Stomach (tissue), 9 donors: ENCODE measurements around the gene TAT. TPM values are rescaled to one million over a fixed set of nuclear protein-coding genes. Genes with fewer than 3 reads are reported as not detected.

Source experiments
- DNase-seq, 2 donors: peaks; one replicate each; pipeline versions ENCODE4 v3.0.0 to v3.0.0-alpha.2; 2013 to 2019
- H3K27ac ChIP-seq, 5 donors: fragments of 200-600 bp in 4 of 5; sonication (generic) in 4 of 5; one replicate each; pipeline ENCODE4 v1.5.1; 2013 to 2019; ENCODE audit warnings: mild to moderate bottlenecking in 1 of 5, moderate library complexity in 1 of 5
- H3K27me3 ChIP-seq, 3 donors: fragments of 200-600 bp; sonication (generic); one replicate each; pipeline ENCODE4 v1.5.1; 2017 to 2019; ENCODE audit warnings: mixed run types in 1 of 3
- H3K36me3 ChIP-seq, 4 donors: fragments of 200-600 bp; sonication (generic); 1 replicate in 3 of 4; 2 replicates in 1 of 4; pipeline ENCODE4 v1.5.1; 2016 to 2019
- H3K4me1 ChIP-seq, 4 donors: fragments of 200-600 bp; sonication (generic); one replicate each; pipeline ENCODE4 v1.5.1; 2016 to 2019
- H3K4me3 ChIP-seq, 4 donors: fragments of 200-600 bp; sonication (generic) in 3 of 4; one replicate each; pipeline ENCODE4 v1.5.1; 2016 to 2019; ENCODE audit warnings: mild to moderate bottlenecking in 1 of 4
- H3K9me3 ChIP-seq, 4 donors: fragments of 200-600 bp; sonication (generic); one replicate each; pipeline ENCODE4 v1.5.1; 2016 to 2019
- EP300 ChIP-seq: sonication (generic); formaldehyde crosslinking; IDR thresholded peaks from one replicate; pipeline ENCODE4 v1.6.1; 2017; ENCODE audit warnings: antibody characterized with exemption
- POLR2A ChIP-seq, 4 donors: fragments of 450-650 bp; IDR thresholded peaks; one replicate each; pipeline ENCODE4 v1.6.1; 2016; ENCODE audit warnings: antibody characterized with exemption in 4 of 4, control low read depth in 2 of 4, mild to moderate bottlenecking in 1 of 4, moderate library complexity in 1 of 4
- POLR2AphosphoS5 ChIP-seq, 3 donors: sonication (generic); formaldehyde crosslinking; IDR thresholded peaks; one replicate each; pipeline ENCODE4 v1.6.1; 2016; ENCODE audit warnings: antibody characterized with exemption in 3 of 3
- WGBS, 5 donors: extraction: QIAGEN DNeasy Blood & Tissue Kit in 3 of 5; methylation state at CpG; one replicate each; pipeline versions ENCODE4 v1.1.5 to v1.1.7; 2013 to 2018; 5-methylcytosine and 5-hydroxymethylcytosine counted together
- intact Hi-C: fragments of 100-400 bp; cut with DNase I; formaldehyde crosslinking; loops from one replicate; pipeline ENCODE4 v1.15.1; 2023; ENCODE audit warnings: low total_unique reads
- polyA plus RNA-seq, 3 donors: library from polyadenylated mRNA; stranded (reverse); fragments of 200-250 nt; gene quantifications; one replicate each; pipeline ENCODE4 v1.2.3, GENCODE V29; 2013
- total RNA-seq, 5 donors: library from RNA; depleted of rRNA; stranded (reverse); fragments of >200 nt; gene quantifications; one replicate each; pipeline versions ENCODE4 v1.1.0 to v1.2.3, GENCODE V29; 2014 to 2016
- TF ChIP-seq, protein P1 (sequence below), 7 experiments: fragments of 450-650 bp in 4 of 7; fragments of 200-600 bp in 3 of 7; sonication (generic) in 3 of 7; IDR thresholded peaks; one replicate each; pipeline ENCODE4 v1.5.1; 2016 to 2019; ENCODE audit warnings: antibody characterized with exemption in 7 of 7, control low read depth in 2 of 7, mild to moderate bottlenecking in 1 of 7
- donor health status: healthy with polysubstance abuse.
- donor health status: Bipolar disorder and iron deficiency.
- donor health status: healthy.

Gene TAT
- total and polyA plus RNA-seq, 8 donors = not detected

DNA sequence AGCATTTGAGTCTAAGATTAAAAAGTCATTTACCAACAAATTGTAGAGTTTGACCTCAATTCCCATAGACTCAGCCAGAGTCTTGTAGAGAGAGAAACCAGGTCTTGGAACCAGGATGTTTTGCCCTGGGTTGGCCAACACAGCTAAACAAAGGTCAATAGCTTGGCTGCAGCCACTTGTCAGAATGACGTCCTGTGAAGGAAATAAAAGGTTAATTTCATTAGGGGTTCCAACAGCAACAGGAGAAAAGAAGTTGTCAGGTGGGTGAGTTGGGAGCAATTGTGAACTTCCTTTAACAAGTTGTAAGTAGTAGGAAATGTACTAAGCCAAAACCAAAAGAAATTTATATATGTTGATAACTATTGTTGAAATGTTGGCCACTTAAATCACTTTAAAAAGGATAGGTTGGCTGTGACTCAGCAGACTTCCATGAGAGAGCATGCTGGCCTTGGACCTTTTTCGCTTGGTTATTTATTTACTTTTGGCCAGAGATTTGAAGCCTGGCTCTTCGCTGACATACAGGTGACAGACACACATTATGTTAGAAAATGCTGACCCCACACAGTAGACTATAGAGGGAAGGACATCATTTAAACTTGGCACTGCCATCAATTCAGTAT is 4.3 kb downstream of the TAT start:
- no peak for DNase-seq
- peaks cover 0 to 6% (median 0%) of the 10 kb centered on the region in 3 donors for H3K27me3 ChIP-seq
- H3K27ac ChIP-seq = no peak overlapping the region
- WGBS, 5 donors = 37 to 68% (median 45%) methylated on average over 3 of the region's 3 CpGs
- no peaks in the 10 kb centered on the region for H3K4me1 ChIP-seq
- H3K4me3 ChIP-seq = no peak overlapping the region
- H3K9me3 ChIP-seq = no peaks in the 10 kb centered on the region
- H3K36me3 ChIP-seq = no peaks in the 10 kb centered on the region
- TF ChIP-seq EP300 = no peak
- TF ChIP-seq, protein P1, sequence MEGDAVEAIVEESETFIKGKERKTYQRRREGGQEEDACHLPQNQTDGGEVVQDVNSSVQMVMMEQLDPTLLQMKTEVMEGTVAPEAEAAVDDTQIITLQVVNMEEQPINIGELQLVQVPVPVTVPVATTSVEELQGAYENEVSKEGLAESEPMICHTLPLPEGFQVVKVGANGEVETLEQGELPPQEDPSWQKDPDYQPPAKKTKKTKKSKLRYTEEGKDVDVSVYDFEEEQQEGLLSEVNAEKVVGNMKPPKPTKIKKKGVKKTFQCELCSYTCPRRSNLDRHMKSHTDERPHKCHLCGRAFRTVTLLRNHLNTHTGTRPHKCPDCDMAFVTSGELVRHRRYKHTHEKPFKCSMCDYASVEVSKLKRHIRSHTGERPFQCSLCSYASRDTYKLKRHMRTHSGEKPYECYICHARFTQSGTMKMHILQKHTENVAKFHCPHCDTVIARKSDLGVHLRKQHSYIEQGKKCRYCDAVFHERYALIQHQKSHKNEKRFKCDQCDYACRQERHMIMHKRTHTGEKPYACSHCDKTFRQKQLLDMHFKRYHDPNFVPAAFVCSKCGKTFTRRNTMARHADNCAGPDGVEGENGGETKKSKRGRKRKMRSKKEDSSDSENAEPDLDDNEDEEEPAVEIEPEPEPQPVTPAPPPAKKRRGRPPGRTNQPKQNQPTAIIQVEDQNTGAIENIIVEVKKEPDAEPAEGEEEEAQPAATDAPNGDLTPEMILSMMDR (IDR thresholded peaks at IDR 0.05) = no peak
- intact Hi-C loops = no loop called here

DNA sequence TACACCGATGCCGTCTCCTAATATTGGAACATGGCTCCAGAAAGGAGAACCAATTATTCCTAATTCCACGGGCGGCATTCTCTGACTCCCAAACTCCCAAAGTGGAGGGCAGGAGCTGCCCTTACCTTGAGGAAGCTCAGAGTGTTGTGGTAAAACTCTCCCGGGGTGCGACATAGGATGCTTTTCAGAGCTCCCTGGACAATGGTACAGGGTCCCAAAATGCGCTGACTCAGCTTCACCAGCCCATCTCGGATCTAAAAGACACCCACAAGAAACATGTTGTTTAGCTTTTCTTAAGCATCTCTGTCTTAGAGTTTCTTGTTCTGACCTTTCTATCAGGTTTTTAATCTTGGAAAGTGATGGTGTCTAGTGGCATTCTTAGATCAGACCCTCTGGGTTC is 6.7 kb downstream of the TAT start:
- intact Hi-C loops = no loop called here
- TF ChIP-seq POLR2AphosphoS5 (IDR thresholded peaks at IDR 0.05) (no peak), EP300 (no peak), POLR2A (IDR thresholded peaks at IDR 0.05) (no peak)
- TF ChIP-seq, protein P1 (IDR thresholded peaks at IDR 0.05) = no peak
- no peak for DNase-seq
- Histone ChIP-seq H3K4me3 (no peak overlapping the region), H3K36me3 (no peaks in the 10 kb centered on the region), H3K9me3 (no peaks in the 10 kb centered on the region), H3K4me1 (peaks cover 9 to 12% (median 11%) of the 10 kb centered on the region in 4 donors), H3K27ac (no peak overlapping the region), H3K27me3 (no peaks in the 10 kb centered on the region)
- WGBS, 5 donors = 93 to 97% (median 95%) methylated on average over 8 of the region's 8 CpGs

DNA sequence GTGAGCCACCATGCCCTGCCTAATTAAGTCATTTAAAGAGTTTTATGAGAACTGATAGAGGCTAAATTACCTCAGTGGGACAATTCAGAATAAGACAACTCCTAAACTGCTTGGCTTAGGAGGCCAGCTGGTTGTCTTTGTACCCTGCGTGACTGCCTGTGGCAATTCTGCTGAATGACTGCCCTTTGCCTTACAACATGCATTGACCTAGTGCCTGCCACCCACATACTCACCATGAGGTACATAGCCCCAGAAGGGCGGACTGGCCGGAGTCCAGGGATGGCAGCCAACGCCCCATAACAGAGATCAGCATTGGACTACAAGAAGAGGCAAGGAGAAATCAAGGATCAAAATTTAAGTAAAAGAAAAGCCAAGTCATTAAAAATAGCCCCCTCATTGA is 7.3 kb downstream of the TAT start:
- TF ChIP-seq POLR2AphosphoS5 (IDR thresholded peaks at IDR 0.05) (no peak), EP300 (no peak), POLR2A (IDR thresholded peaks at IDR 0.05) (no peak)
- TF ChIP-seq, protein P1 (IDR thresholded peaks at IDR 0.05) = no peak
- 86 to 95% (median 92%) methylated on average over 4 of the region's 4 CpGs for WGBS, 5 donors
- H3K27me3 ChIP-seq = no peaks in the 10 kb centered on the region
- H3K36me3 ChIP-seq = no peaks in the 10 kb centered on the region
- H3K4me1 ChIP-seq = peaks cover 9 to 12% (median 11%) of the 10 kb centered on the region in 4 donors
- no peak overlapping the region for H3K4me3 ChIP-seq
- no peak for DNase-seq
- H3K27ac ChIP-seq = no peak overlapping the region
- no peaks in the 10 kb centered on the region for H3K9me3 ChIP-seq
- intact Hi-C loops = no loop called here

DNA sequence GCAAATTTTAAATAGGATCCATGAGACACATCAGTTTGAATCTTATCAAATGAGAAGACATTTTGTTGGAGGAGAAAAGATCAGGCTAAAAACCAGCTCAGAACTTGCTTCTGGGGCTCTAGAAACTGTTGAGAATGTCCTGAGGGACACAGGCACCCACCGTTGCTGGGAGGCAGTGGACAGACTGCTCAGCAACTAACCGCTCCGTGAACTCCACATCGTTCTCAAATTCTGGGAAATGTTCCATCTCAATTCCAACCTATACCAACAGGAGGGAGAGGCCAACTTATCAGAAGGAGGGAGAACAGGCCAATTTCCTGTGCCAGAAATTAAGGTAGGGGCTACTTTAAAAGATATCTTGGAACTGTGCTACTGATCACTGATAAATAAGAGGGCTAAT is 8.3 kb downstream of the TAT start:
- H3K9me3 ChIP-seq = no peaks in the 10 kb centered on the region
- H3K4me1 ChIP-seq = peaks cover 11 to 21% (median 19%) of the 10 kb centered on the region in 4 donors
- no peak overlapping the region for H3K4me3 ChIP-seq
- WGBS, 5 donors = 26 to 57% (median 43%) methylated on average over 4 of the region's 4 CpGs
- H3K27me3 ChIP-seq = no peaks in the 10 kb centered on the region
- peak in 1 of 2 donors; percentile 53 for DNase-seq
- intact Hi-C loops = no loop called here
- H3K27ac ChIP-seq = no peak overlapping the region
- TF ChIP-seq EP300 = no peak
- no peak for TF ChIP-seq POLR2A (IDR thresholded peaks at IDR 0.05)
- no peak for TF ChIP-seq POLR2AphosphoS5 (IDR thresholded peaks at IDR 0.05)
- TF ChIP-seq, protein P1 (IDR thresholded peaks at IDR 0.05) = no peak
- no peaks in the 10 kb centered on the region for H3K36me3 ChIP-seq
